HG03469 (cell line): ENCODE measurements around the gene SLC39A10.
A peak's percentile ranks its signal among the peaks of the same experiment; 100 is the strongest.
"Not testable (repeated sequence)": the region's sequence is repeated elsewhere in the genome, so short reads cannot be mapped to it uniquely, and the experiment has no call there.

Source experiments
- ATAC-seq: cut with Tn5 transposase; IDR thresholded peaks from one replicate; pipeline ENCODE4 v1.9.1; 2021; ENCODE audit warnings: mild to moderate bottlenecking, moderate library complexity, moderate number of reproducible peaks; ENCODE audit not compliant: unreplicated experiment

Gene SLC39A10

DNA sequence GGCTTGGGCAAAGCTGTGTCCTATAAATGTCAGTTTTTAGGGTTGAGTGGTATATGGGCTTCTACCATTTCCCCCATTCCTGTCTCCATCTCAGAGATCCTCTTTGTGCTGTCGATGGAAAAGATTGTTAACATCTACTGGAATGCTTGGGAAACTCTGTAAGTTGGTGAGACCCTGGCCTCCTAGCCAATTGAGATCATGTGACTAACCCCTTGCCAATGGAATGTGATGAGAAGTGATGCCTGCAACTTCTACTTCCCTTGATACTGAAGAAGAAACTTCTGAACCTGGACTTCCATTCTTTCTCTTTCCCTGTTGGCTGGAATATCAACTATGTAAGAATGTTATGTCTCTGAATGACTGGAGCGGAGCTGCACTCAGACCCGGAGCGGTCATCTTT is 14.5 kb downstream of the SLC39A10 start:
- ATAC-seq, result no peak

DNA sequence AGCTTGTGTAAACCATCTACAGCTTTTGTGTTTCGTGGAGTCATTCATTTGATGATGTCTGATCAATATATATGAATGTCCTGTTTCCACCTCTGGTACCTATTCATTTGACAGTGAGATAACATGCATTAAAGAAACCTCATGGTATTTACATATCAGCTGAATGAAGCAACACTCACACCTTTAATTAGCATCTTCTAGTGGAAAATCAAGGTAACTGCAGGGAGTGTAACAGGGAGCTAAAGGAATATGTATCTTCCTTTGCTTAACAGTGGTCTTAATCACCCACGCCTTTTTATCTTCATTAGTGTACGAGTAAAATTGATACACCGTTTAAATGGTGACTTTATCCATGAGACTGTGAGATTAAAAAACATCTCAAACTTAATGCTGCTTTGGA is 15.6 kb downstream of the SLC39A10 start:
- no peak for ATAC-seq

DNA sequence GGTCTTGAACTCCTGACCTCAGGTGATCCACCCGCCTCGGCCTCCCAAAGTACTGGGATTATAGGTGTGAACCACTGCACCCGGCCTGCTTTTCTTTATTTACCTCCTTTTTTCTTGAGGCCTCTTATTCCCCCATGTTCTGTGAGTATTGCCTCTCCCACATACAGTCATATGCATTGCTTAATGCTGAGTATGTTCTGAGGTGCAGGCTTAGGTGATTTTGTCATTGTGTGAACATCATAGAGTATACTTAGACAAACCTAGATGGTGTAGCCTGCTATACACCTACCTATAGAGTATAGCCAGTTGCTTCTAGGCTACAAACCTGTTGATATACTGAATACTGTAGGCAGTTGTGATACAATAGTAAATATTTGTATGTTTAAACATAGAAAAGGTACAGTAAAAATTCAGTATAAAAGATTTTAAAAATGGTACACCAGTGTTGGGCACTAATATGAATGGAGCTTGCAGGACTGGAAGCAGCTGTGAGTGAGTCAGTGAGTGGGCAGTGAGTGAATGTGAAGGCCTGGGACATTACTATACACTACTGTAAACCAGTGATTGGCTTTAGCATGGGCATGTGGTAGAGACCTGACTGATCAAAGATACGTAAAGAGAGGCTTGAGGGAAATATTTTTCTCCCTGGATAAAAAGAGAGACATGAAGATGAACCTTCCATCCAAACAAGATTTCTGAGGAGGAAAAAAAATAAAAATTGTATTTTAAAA is 17.6 kb downstream of the SLC39A10 start:
- ATAC-seq, result no peak

DNA sequence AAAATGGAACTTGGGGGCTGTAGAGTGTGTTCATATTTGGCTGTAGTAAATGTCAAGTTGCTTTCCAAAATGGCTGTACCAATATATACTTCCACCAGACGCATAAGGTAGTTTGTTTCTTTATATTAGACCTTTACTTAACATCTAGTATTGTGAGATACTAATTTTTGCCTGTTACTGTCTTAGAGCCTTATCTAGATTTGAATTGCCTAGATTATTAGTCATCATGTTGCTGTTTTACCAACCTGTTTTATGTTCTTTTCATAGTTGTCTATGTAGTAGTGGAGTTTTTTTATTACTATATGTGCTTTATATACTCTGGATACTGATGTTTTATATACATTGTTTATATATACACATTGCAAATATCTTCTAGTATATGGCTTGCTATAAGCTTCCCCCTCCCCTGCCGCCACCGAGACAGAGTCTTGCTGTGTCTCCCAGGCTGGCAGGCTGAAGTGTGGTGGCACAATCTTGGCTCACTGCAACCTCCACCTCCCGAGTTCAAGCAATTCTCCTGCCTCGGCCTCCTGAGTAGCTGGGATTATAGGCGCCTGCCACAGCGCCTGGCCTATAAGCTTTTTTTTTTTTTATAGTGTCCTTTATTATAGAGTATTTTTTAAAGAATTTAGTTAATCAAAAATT is 18.9 kb downstream of the SLC39A10 start:
- no peak for ATAC-seq

DNA sequence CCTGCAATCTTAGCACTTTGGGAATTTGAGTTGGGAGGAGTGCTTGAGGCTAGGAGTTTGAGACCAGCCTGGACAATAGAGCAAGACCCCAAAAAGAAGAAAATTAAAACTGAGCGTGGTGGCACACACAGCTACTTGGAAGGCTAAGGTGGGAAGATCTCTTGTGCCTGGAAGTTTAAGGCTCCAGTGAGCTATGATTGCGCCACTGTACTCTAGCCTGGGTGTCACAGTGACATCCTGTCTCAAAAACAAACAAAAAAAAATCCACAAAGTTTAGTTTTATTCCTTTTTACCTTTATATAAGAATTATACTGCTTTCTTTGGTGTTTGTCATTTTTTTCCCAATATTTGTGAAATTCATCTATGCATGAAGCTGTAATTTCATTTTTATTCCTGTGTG is 20.3 kb downstream of the SLC39A10 start:
- ATAC-seq, result no peak

DNA sequence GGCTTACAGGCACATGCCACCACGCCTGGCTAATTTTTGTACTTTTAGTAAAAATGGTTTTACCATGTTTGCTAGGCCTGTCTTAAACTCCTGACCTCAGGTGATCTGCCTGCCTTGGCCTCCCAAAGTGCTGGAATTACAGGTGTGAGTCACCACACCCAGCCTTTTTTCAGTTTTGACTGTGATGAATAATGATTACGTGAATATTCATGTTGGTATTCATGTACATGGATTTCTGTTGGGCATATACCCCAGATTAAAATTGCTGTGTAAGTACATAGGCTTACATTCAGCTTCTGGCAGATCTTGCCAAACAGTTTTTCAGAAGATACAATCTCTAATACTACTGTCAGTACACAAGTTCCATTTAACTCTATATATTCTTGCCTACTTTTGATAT is 20.9 kb downstream of the SLC39A10 start:
- ATAC-seq, result no peak

DNA sequence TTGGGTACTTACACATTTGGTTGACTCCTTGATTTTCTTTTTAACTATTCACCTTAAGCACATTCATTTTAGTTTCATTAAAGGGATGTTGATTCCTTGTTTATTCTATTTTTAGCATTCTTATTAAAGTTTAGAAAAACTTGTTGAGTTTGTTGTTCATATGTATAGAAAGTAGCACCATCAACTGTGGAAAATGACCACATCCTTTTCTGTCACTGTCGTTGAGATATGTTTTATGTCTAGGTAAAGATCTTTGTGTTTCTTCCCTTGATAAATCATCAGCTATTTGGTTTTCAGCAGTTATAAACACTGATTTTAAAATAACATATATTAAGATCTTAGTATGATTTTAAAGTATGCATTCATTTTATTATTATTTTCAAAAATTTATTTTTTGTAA is 25.1 kb downstream of the SLC39A10 start:
- ATAC-seq, result no peak

DNA sequence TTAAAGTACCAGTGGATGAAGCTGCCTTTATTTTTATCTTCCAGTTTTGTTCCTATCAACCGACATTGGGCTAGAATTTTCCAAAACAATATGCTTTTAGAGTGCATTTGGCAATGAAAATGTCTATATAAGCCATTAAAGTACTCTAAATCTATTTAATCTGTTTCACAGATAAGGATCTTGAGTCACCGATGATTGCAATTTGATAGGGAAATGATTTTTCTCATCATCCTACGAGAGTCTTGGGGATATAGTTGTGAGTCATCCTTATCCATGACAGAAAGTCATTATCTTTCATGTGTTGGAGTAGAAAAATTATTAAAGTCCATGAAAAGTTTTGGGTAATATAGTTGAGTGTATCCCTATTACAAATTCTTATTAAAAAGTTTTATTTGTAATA is 26.1 kb downstream of the SLC39A10 start:
- ATAC-seq, result no peak

DNA sequence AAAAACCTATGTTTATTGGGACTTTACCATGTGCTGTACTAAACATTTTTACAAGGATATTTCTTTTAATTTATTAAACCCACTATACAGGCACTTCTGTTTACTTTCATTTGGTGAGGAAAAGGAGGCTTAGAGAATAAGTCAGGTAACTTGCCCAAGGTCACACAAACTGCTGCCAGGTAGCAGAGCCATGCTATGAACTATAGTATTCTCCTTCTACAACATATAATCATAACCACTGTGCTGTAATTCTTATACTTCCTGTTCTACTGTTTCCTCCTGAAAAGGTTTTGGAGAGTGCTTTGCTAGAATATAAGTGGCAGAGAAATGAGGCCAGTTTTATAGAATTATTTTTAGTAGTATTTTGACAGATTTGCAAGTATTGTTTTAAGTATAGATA is 29.5 kb downstream of the SLC39A10 start:
- ATAC-seq, result no peak

DNA sequence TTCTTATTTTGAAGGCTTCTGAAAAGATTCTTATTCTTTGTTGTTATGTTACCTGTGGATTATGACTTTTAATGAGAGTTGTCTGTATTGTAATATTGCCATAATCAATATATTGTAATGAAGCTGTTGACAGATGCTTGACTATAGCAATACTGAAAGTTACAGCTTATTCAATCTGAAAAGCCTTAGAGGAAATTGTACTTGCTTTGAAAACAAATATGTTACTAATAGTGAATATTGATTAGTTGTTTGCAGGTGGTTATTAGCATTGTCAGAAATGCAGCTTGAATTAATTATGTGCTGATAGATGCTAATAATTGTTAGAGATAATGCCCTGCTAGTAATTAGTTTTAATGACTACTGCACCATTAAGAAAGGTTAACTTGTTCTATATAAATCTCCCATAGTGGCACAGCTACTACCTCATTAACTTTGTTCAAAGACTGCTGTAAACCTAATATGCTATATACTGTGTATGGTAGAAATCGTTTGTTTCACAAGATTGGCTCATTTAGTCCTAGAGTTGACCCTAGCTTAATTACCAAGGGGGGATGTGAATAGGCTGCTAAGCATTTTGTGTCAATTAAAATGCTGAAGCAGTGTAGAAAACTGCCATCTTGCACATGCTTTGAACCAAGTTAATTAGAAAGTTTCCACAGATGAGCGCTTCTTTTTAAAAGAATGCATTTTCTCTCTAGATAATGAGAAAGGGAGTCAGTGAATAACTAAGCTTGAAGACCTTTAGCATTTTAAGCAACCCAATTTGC is 30.5 kb downstream of the SLC39A10 start:
- no peak for ATAC-seq

DNA sequence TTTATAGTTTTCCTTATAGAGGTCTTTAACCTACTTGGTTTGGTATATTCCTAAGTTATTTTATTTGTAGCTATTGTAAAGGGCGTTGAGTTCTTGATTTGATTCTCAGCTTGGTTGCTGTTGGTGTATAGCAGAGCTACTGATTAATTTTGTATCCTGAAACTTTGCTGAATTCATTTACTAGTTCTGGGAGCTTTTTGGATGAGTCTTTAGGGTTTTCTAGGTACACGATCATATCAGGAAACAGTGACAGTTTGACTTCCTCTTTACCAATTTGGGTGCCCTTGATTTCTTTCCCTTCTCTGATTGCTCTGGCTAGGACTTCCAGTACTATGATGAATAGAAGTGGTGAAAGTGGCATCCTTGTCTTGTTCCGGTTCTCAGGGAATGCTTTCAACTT is 35.5 kb downstream of the SLC39A10 start:
- ATAC-seq, result not testable (repeated sequence)

DNA sequence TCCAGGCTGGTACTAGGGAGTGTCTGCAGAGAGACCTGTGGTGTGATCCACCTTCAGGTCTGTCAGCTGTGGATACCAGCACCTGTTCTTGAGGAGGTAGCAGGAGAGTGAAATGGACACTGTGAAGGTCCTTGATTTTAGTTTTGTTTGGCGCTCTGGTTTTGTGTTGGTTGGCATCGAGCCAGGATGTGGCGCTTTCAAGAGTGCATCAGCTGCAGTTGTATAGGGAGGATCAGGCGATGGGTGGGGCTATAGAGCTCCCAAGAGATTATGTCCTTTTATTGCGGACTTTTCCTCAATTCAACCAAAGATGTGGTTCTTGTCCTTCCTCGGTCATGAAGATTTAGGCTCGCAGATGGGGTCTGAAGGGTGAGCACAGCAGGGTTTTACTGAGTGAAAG is 37.5 kb downstream of the SLC39A10 start:
- ATAC-seq, result no peak

DNA sequence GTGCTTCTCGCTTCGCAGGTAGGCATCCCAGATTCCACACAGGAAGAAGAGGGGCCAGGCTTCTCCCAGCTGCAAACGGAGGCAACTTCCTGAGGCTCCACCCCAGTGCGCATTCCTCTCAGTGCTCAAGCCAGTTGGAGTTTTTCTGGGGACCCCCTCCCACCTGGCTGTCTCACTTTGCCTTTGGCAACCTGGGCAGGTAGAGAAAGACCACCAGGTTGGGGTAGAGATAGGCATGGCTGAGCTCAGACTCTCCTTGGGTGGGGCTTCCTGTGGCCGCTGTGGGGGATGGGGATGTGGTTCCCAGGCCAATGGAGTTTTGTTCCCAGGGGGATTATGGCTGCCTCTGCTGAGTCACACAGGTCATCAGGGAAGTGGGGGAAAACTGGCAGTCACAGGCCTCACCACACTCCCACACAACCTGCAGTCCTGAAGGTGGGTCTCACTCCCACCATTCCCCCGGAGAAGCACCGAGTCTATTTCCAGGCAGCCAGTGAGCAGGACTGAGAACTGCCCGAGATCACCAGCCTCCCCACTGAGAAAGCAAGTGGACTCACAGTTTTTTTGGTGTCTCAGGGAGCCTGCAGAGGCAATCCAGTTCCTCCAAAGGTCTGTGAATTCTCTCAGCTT is 38.1 kb downstream of the SLC39A10 start:
- ATAC-seq, result no peak

DNA sequence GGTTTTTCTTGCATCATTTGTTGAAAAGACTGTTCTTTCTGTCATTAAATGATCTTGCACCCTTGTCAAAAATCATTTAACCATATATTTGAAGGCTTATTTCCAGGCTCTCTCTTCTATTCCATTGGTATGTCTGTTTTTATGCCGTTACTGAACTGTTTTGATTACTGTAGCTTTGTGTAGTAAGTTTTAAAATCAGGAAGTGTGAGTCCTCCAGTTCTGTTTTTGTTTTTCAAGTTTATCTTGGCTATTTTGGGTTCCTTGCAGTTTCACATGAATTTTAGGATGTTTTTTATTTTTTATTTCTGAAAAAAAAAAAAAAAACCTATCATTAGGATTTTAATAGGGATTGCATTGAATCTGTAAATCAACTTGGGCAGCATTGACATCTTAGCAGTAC is 39.0 kb downstream of the SLC39A10 start:
- no peak for ATAC-seq

DNA sequence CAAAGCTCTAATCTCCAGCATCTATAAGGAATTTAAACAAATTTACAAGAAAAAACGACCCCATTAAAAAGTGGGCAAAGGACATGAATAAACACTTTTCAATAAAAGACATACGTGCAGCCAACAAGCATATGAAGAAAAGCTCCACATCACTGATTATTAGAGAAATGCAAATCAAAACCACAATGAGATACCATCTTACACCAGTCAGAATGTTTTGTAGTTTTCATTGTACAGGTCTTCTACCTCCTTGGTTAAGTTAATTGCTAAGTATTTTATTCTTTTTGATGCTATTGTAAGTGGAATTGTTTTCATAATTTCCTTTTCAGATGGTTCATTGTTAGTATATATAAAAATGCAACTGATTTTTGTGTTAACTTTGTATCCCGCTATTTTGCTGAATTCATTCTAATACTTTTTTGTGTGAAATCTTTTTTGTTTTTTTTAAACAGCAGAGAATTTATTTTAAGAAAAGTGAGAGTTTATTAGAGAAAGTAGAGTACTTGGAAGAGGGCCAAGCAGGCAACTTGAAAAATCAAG is 40.7 kb downstream of the SLC39A10 start:
- ATAC-seq, result no peak

DNA sequence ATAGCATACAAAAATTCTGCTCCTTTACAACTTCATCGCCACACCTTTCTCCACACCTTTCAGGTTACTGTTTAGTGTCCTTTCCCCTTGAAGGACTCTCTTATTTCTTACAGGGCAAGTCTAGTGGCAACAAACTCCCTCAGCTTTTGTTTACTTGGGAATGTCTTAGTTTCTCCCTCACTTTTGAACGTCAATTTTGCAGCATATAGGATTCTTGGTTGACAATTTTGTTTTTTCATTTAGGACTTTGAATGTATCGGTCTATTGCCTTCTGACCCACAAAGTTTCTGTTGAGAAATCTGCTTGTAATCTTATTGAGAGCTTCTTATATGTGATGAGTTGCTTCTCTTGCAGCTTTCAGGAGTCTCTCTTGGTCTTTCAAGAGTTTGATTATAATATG is 43.5 kb downstream of the SLC39A10 start:
- no peak for ATAC-seq

DNA sequence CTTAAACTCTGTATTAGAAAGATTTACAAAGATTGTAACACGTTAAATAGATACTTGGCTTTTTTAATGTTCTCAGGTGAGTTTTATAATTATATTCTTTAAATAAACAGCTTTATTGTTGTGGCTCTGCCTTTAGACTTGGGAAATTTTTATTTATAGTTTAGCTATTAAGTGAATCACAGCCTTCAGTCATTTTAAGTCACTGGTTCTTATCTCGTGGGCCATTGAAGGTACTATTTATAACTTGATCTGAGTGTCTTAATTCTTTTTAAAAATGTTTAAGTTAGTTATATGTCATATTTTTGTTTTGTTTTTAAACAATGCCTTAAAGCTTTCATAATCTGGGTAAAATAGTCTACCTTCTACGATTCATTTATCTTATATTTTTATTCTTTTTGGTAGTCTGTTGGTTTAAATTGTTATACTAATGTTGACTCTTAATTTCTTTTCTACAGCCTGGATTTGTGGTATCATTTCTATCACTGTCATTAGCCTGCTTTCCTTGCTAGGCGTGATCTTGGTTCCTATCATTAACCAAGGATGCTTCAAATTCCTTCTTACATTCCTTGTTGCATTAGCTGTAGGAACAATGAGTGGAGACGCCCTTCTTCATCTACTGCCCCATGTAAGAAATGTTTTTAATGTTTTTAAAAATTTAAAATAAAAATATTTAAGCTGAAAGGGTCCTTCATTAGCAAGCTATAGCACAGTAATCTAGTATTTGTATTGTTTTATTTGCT is 49.3 kb downstream of the SLC39A10 start:
- ATAC-seq, result no peak

DNA sequence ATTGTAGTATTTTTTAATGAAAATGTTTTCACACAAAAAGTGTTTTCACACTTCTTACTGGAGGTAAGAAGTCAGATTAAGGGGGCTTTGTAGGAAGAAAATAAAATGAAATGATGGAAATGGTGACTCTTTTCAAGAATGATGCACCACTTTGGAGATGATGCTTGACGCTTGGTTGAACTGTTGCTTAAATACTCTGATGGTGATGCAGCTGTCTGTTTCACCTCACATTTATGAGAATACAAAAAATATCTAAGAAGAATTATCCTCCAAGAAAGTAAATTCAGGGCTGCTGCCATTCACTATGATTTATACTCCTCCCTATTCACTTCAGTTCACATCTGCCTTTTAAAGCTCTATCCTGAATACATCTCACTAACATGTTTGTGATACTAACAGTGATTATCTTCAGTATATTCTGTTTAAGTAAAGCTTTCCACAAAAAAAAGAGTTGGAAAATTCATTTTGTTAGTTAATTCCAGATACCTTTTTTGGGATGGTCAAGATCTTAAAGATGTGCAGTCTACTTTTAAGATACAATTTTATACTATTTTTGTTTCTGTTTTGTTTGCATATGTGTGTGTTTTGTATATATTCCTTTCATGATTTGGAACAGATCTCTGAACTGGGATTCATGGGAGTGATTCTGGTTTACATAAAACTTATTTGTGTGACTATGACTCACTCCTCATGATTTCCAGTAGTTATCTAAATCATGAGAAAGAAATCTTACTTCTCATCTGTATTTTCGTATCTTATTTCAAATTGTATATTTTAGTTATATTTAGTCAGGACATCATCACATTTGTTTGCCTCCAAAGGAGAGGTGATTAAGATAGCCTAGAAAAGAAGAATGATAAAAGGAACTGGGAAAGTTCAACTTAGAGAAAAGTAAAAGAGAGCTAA is 53.1 kb downstream of the SLC39A10 start:
- no peak for ATAC-seq

DNA sequence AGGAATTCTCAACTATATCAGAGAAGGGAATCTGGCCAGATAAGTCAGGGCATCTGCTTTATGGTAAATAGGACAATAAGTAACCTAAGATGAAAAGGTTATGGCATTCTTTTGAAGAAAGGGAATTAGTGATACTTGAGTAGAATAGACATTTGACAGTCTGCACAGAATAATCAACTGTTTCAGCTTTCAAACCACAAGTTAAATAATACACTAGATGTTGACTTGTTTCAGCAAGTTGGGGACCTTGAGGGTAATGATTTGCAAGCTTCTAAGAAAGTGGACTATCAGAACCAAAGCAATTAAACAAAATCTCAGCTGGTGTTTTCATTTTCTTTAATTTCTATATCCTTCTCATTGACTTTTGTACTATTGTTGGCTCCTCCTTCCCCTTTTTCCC is 54.5 kb downstream of the SLC39A10 start:
- peak; percentile 77 for ATAC-seq

DNA sequence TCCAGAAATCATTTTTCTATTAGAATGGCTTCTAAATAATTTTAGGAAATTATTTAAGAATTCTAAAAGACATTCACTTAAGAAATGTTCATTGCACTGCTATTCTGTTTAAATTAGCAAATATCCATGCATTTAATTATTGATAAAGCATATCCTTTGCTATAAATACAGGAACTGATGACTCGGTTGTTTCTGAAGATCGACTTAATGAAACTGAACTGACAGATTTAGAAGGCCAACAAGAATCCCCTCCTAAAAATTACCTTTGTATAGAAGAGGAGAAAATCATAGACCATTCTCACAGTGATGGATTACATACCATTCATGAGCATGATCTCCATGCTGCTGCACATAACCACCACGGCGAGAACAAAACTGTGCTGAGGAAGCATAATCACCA is 59.4 kb downstream of the SLC39A10 start:
- no peak for ATAC-seq
